ENCODE data around the gene NELL1. TPM values are rescaled to one million over a fixed set of nuclear protein-coding genes. Genes with fewer than 3 reads are reported as not detected.

Gene NELL1
- total RNA-seq, 1 experiment from 2014 or later, result not detected

GRCh38 chr11:21174781-21175180, 505.4 kb downstream of the NELL1 start:
- Mint-ChIP-seq H3K4me3 (ENCODE audit: unreplicated experiment) (no peak overlapping the region), H3K36me3 (ENCODE audit: insufficient read depth, unreplicated experiment) (no peaks in the 10 kb centered on the region), H3K4me1 (ENCODE audit: low read depth, unreplicated experiment) (no peaks in the 10 kb centered on the region), H3K27ac (ENCODE audit: unreplicated experiment) (no peak overlapping the region), H3K27me3 (ENCODE audit: insufficient read depth, unreplicated experiment) (no peaks in the 10 kb centered on the region), H3K9me3 (ENCODE audit: unreplicated experiment) (no peaks in the 10 kb centered on the region)
- DNase-seq, result no peak
- Histone ChIP-seq H3K4me3 (ENCODE audit: low read depth, low read length) (no peak overlapping the region), H3K9me3 (no peaks in the 10 kb centered on the region), H3K27me3 (replicated peaks; ENCODE audit: control insufficient read depth, insufficient read depth, low read length) (no peaks in the 10 kb centered on the region), H3K36me3 (ENCODE audit: control insufficient read depth, insufficient read depth, low read length) (no peaks in the 10 kb centered on the region), H3K4me1 (no peaks in the 10 kb centered on the region)
- no TSS peak for BruUV-seq (replicated peaks)
- POLR2A ChIA-PET, result no interaction called here
- no peak for TF ChIP-seq CTCF (IDR thresholded peaks at IDR 0.05; ENCODE audit: insufficient read depth in 1 of 2, low read depth in 1 of 2, low read length in 1 of 2, severe bottlenecking in 1 of 2, unreplicated experiment in 1 of 2)
- intact Hi-C loops (cut with micrococcal nuclease; ENCODE audit: unreplicated experiment), result no loop called here
- CTCF ChIA-PET, result no interaction called here

GRCh38 chr11:21177379-21177778, 508.0 kb downstream of the NELL1 start:
- no peak overlapping the region for H3K4me3 ChIP-seq (ENCODE audit: low read depth, low read length)
- H3K4me3 Mint-ChIP-seq (ENCODE audit: unreplicated experiment), result no peak overlapping the region
- H3K27me3 Mint-ChIP-seq (ENCODE audit: insufficient read depth, unreplicated experiment), result no peaks in the 10 kb centered on the region
- no peaks in the 10 kb centered on the region for H3K4me1 ChIP-seq
- no peaks in the 10 kb centered on the region for H3K36me3 ChIP-seq (ENCODE audit: control insufficient read depth, insufficient read depth, low read length)
- no peaks in the 10 kb centered on the region for H3K36me3 Mint-ChIP-seq (ENCODE audit: insufficient read depth, unreplicated experiment)
- H3K27me3 ChIP-seq (replicated peaks; ENCODE audit: control insufficient read depth, insufficient read depth, low read length), result no peaks in the 10 kb centered on the region
- no peaks in the 10 kb centered on the region for H3K4me1 Mint-ChIP-seq (ENCODE audit: low read depth, unreplicated experiment)
- TF ChIP-seq CTCF (IDR thresholded peaks at IDR 0.05; ENCODE audit: insufficient read depth in 1 of 2, low read depth in 1 of 2, low read length in 1 of 2, severe bottlenecking in 1 of 2, unreplicated experiment in 1 of 2), result no peak
- intact Hi-C loops (cut with micrococcal nuclease; ENCODE audit: unreplicated experiment), result no loop called here
- no peak overlapping the region for H3K27ac Mint-ChIP-seq (ENCODE audit: unreplicated experiment)
- BruUV-seq (replicated peaks), result no TSS peak
- no peaks in the 10 kb centered on the region for H3K9me3 ChIP-seq
- no peak for DNase-seq
- H3K9me3 Mint-ChIP-seq (ENCODE audit: unreplicated experiment), result no peaks in the 10 kb centered on the region
- CTCF ChIA-PET, result no interaction called here
- POLR2A ChIA-PET, result no interaction called here

- no peak for TF ChIP-seq CTCF (IDR thresholded peaks at IDR 0.05; ENCODE audit: insufficient read depth in 1 of 2, low read depth in 1 of 2, low read length in 1 of 2, severe bottlenecking in 1 of 2, unreplicated experiment in 1 of 2)
- H3K27ac Mint-ChIP-seq (ENCODE audit: unreplicated experiment), result no peak overlapping the region
- no TSS peak for BruUV-seq (replicated peaks)
- H3K4me3 ChIP-seq (ENCODE audit: low read depth, low read length), result no peak overlapping the region
- POLR2A ChIA-PET, result no interaction called here
- no peaks in the 10 kb centered on the region for H3K27me3 ChIP-seq (replicated peaks; ENCODE audit: control insufficient read depth, insufficient read depth, low read length)
- H3K4me3 Mint-ChIP-seq (ENCODE audit: unreplicated experiment), result no peak overlapping the region
- CTCF ChIA-PET, result no interaction called here
- intact Hi-C loops (cut with micrococcal nuclease; ENCODE audit: unreplicated experiment), result no loop called here
- H3K27me3 Mint-ChIP-seq (ENCODE audit: insufficient read depth, unreplicated experiment), result no peaks in the 10 kb centered on the region
- H3K4me1 Mint-ChIP-seq (ENCODE audit: low read depth, unreplicated experiment), result no peaks in the 10 kb centered on the region
- H3K4me1 ChIP-seq, result no peaks in the 10 kb centered on the region
- no peaks in the 10 kb centered on the region for H3K36me3 Mint-ChIP-seq (ENCODE audit: insufficient read depth, unreplicated experiment)
- H3K36me3 ChIP-seq (ENCODE audit: control insufficient read depth, insufficient read depth, low read length), result no peaks in the 10 kb centered on the region
- no peaks in the 10 kb centered on the region for H3K9me3 ChIP-seq
- no peak for DNase-seq
- H3K9me3 Mint-ChIP-seq (ENCODE audit: unreplicated experiment), result no peaks in the 10 kb centered on the region
These were observed 510.4 kb downstream of the NELL1 start for GRCh38 chr11:21179770-21180169.

All from Caco-2 (cell line).